AG04449 (cell line): ENCODE measurements around the gene TFIP11.

Source experiments
- CTCF ChIA-PET: fragments of 350-600 bp; formaldehyde crosslinking; extraction: SDS; loops from one replicate; lab custom pipeline; 2021; ENCODE audit warnings: antibody characterized with exemption; lab: Yijun Ruan, JAX
- POLR2A ChIA-PET: fragments of 400-600, 350-600 bp; formaldehyde crosslinking; extraction: SDS; loops from one replicate; lab custom pipeline; 2020; ENCODE audit warnings: antibody characterized with exemption, inconsistent platforms; lab: Yijun Ruan, JAX
- DNase-seq: peaks from one replicate; pipeline ENCODE4 v3.0.0-alpha.2; 2010; ENCODE audit warnings: low read depth, low spot score
- H3K4me3 ChIP-seq: 2 replicates; pipeline ENCODE4 v1.5.1; 2011; ENCODE audit warnings: low read depth, mild to moderate bottlenecking, control low read depth, low read length
- CTCF ChIP-seq: IDR thresholded peaks from one replicate; pipeline ENCODE4 v1.5.1; 2011; ENCODE audit warnings: mild to moderate bottlenecking, moderate library complexity, low read length, control low read depth, inconsistent platforms; ENCODE audit not compliant: insufficient read depth; ENCODE audit errors: missing control alignments

TFIP11 gene

GRCh38 chr22:26485013-26485412 lies 27.3 kb downstream of the TFIP11 start:
- no peak overlapping the region for H3K4me3 ChIP-seq
- no peak for DNase-seq
- CTCF ChIA-PET = interaction anchor here (0.6 to 4.2 kb wide), 8 partner anchors 10 to 181 kb away, joined by 3 to 23 read pairs (median 10); partner anchors contain the start of genes TFIP11 and TPST2
- no peak for TF ChIP-seq CTCF
- POLR2A ChIA-PET = no interaction called here

GRCh38 chr22:26484360-26484706 lies 27.9 kb downstream of the TFIP11 start:
- H3K4me3 ChIP-seq = peak overlapping the region; percentile 92
- no peak for TF ChIP-seq CTCF
- CTCF ChIA-PET = interaction anchor here (0.7 to 4.2 kb wide), 11 partner anchors 11 to 190 kb away, joined by 3 to 23 read pairs (median 5); partner anchors contain the start of genes TFIP11 and TPST2
- no peak for DNase-seq
- POLR2A ChIA-PET = interaction anchor here (1.0 to 1.1 kb wide), 3 partner anchors 10 to 32 kb away, joined by 3 to 4 read pairs (median 3); no protein-coding TSS in a partner anchor

GRCh38 chr22:26483439-26484359 lies 28.6 kb downstream of the TFIP11 start, which contains the start of the genes HPS4 and SRRD:
Gene HPS4 (minus strand): TSS chr22:26483783. CDS start chr22:26481762, 2,021 bp downstream.
Gene SRRD (plus strand): TSS chr22:26483877. CDS start chr22:26483891, 14 bp downstream.
- H3K4me3 ChIP-seq = peak within 1 kb of the TSS; percentile 92
- no peak for TF ChIP-seq CTCF
- DNase-seq = peak; percentile 46
- POLR2A ChIA-PET = interaction anchor here (1.0 to 1.1 kb wide), 5 partner anchors 10 to 105 kb away, joined by 3 to 4 read pairs (median 3); no protein-coding TSS in a partner anchor
- CTCF ChIA-PET = interaction anchor here (0.7 to 4.2 kb wide), 12 partner anchors 11 to 190 kb away, joined by 3 to 23 read pairs (median 5); partner anchors contain the start of genes TFIP11 and TPST2

GRCh38 chr22:26483043-26483438 lies 29.2 kb downstream of the TFIP11 start:
- DNase-seq = no peak
- CTCF ChIA-PET = interaction anchor here (0.9 to 4.2 kb wide), 9 partner anchors 19 to 183 kb away, joined by 3 to 23 read pairs (median 5); partner anchors contain the start of gene TFIP11
- no peak for TF ChIP-seq CTCF
- POLR2A ChIA-PET = interaction anchor here (1.0 to 1.1 kb wide), 3 partner anchors 11 to 106 kb away, joined by 3 to 4 read pairs (median 4); no protein-coding TSS in a partner anchor
- H3K4me3 ChIP-seq = peak overlapping the region; percentile 92

GRCh38 chr22:26482161-26482560 lies 30.1 kb downstream of the TFIP11 start:
- ChIA-PET POLR2A (no interaction called here), CTCF (interaction anchor here (1.0 to 4.2 kb wide), 6 partner anchors 20 to 118 kb away, joined by 3 to 24 read pairs (median 4); no protein-coding TSS in a partner anchor)
- DNase-seq = no peak
- no peak overlapping the region for H3K4me3 ChIP-seq
- no peak for TF ChIP-seq CTCF
